ENCODE measurements around the gene SMARCA2.

Gene SMARCA2

GRCh38 chr9:2227144-2227867 lies 212.2 kb downstream of the SMARCA2 start:
- no peak for DNase-seq

- no peak for DNase-seq
Measured at GRCh38 chr9:2228132-2228531, 213.0 kb downstream of the SMARCA2 start.

- DNase-seq, result no peak
Measured at GRCh38 chr9:2228641-2229040, 213.5 kb downstream of the SMARCA2 start.

GRCh38 chr9:2229109-2229721 lies 214.1 kb downstream of the SMARCA2 start:
- DNase-seq, result no peak

- no peak for DNase-seq
Measured at GRCh38 chr9:2230362-2230761, 215.2 kb downstream of the SMARCA2 start.

- no peak for DNase-seq
Measured at GRCh38 chr9:2231101-2231500, 216.0 kb downstream of the SMARCA2 start.

GRCh38 chr9:2231829-2232228 lies 216.7 kb downstream of the SMARCA2 start:
- no peak for DNase-seq

GRCh38 chr9:2233274-2233673 lies 218.1 kb downstream of the SMARCA2 start:
- DNase-seq, result no peak

GRCh38 chr9:2234371-2234893 lies 219.3 kb downstream of the SMARCA2 start:
- no peak for DNase-seq

GRCh38 chr9:2235623-2236022 lies 220.5 kb downstream of the SMARCA2 start:
- DNase-seq, result no peak

GRCh38 chr9:2236850-2237249 lies 221.7 kb downstream of the SMARCA2 start:
- DNase-seq, result no peak

GRCh38 chr9:2241461-2241835 lies 226.3 kb downstream of the SMARCA2 start:
- DNase-seq, result no peak

GRCh38 chr9:2241836-2242741 lies 226.9 kb downstream of the SMARCA2 start:
- DNase-seq, result no peak

- no peak for DNase-seq
Measured at GRCh38 chr9:2242831-2243330, 227.7 kb downstream of the SMARCA2 start.

All from NK-92 treated with Interleukin-12 subunit alpha and Interleukin-12 subunit beta, amount 100 ng/mL, for 24 hours (cell line).